Endothelial cell of umbilical vein (primary cell): Measurements from ENCODE around the gene MIA2. TPM values are rescaled to one million over a fixed set of nuclear protein-coding genes. Genes with fewer than 3 reads are reported as not detected.

Source experiments
- BruUV-seq: library from RNA; stranded (reverse); fragments of 400-500 nt; replicated peaks from 2 replicates; lab custom pipeline; 2021; lab: Mats Ljungman, UMichigan
- CTCF ChIA-PET: fragments of 300-600, 350-600 bp; sonication (Branson Sonifier 250); formaldehyde crosslinking; loops from one replicate; lab custom pipeline; 2021; ENCODE audit warnings: antibody characterized with exemption, inconsistent platforms; lab: Charles Lee
- POLR2A ChIA-PET: fragments of 300-600, 350-600 bp; sonication (Branson Sonifier 250); formaldehyde crosslinking; loops from one replicate; lab custom pipeline; 2021; ENCODE audit warnings: antibody characterized with exemption, inconsistent platforms; lab: Charles Lee
- DNase-seq: peaks from one replicate; pipeline ENCODE4 v3.0.0-alpha.2; 2011; ENCODE audit warnings: low read depth, low spot score
- FAIRE-seq: peaks from 2 replicates; lab custom pipeline; 2011; peaks lifted over from hg19 to GRCh38; lab: Jason Lieb, UNC
- H2AFZ ChIP-seq: 2 replicates; pipeline ENCODE4 v1.6.0; 2012; ENCODE audit warnings: low read depth, low read length, control low read depth, inconsistent platforms
- H3K27ac ChIP-seq: 2 replicates; pipeline ENCODE4 v1.5.1; 2011; ENCODE audit warnings: low read depth, mild to moderate bottlenecking, control low read depth, low read length, moderate library complexity; ENCODE audit not compliant: insufficient read depth
- H3K27me3 ChIP-seq, 2 experiments: 2 replicates each; pipeline versions ENCODE4 v1.6.0 to v1.6.1; 2011; ENCODE audit warnings: low read length in 2 of 2, mixed read lengths in 1 of 2; ENCODE audit not compliant: control insufficient read depth in 2 of 2, insufficient read depth in 2 of 2
- H3K36me3 ChIP-seq, 2 experiments: 2 replicates in 1 of 2; 3 replicates in 1 of 2; pipeline ENCODE4 v1.5.1; 2011; ENCODE audit warnings: low read length in 2 of 2, mild to moderate bottlenecking in 1 of 2, moderate library complexity in 1 of 2; ENCODE audit not compliant: control insufficient read depth in 2 of 2, insufficient read depth in 2 of 2; ENCODE audit errors: extremely low read depth in 1 of 2
- H3K4me1 ChIP-seq: 3 replicates; pipeline ENCODE4 v1.5.1; 2011; ENCODE audit warnings: mild to moderate bottlenecking, low read length; ENCODE audit not compliant: control insufficient read depth, insufficient read depth; ENCODE audit errors: extremely low read depth
- H3K4me2 ChIP-seq: 2 replicates; pipeline ENCODE4 v1.6.1; 2011; ENCODE audit warnings: low read length, control low read depth, mixed read lengths; ENCODE audit not compliant: insufficient read depth
- H3K4me3 ChIP-seq, 3 experiments: fragments of 200-600 bp in 1 of 3; sonication (generic), shearing (Covaris generic) in 1 of 3; replicated peaks in 1 of 3; 2 replicates each; pipeline ENCODE4 v1.5.1; 2011 to 2016; ENCODE audit warnings: control low read depth in 3 of 3, low read length in 3 of 3, mild to moderate bottlenecking in 2 of 3, inconsistent platforms in 1 of 3, low read depth in 1 of 3, moderate library complexity in 1 of 3; ENCODE audit not compliant: insufficient read depth in 1 of 3
- H3K79me2 ChIP-seq: 2 replicates; pipeline ENCODE4 v1.6.0; 2012; ENCODE audit warnings: low read length, inconsistent platforms; ENCODE audit not compliant: control insufficient read depth, insufficient read depth
- H3K9ac ChIP-seq: replicated peaks from 2 replicates; pipeline ENCODE3; 2011; ENCODE audit warnings: low read length, control low read depth; ENCODE audit not compliant: insufficient read depth; ENCODE audit errors: extremely low read depth
- H3K9me1 ChIP-seq: replicated peaks from 3 replicates; pipeline ENCODE4 v1.6.0; 2011; ENCODE audit warnings: mild to moderate bottlenecking, low read length; ENCODE audit not compliant: control insufficient read depth, insufficient read depth; ENCODE audit errors: extremely low read depth
- H3K9me3 ChIP-seq: replicated peaks from 2 replicates; pipeline ENCODE4 v1.5.1; 2012; ENCODE audit warnings: low read length, inconsistent platforms; ENCODE audit not compliant: control insufficient read depth, insufficient read depth
- H4K20me1 ChIP-seq: replicated peaks from 2 replicates; pipeline ENCODE3; 2011; ENCODE audit warnings: mild to moderate bottlenecking, low read length; ENCODE audit not compliant: control insufficient read depth, insufficient read depth; ENCODE audit errors: extremely low read depth
- CTCF ChIP-seq, 2 donors: IDR thresholded peaks; 1 replicate in 1 of 2; 2 replicates in 1 of 2; pipeline ENCODE4 v1.5.1; 2011; ENCODE audit warnings: low read length in 2 of 2, mild to moderate bottlenecking in 2 of 2, moderate library complexity in 2 of 2, control low read depth in 1 of 2, inconsistent platforms in 1 of 2, low read depth in 1 of 2; ENCODE audit not compliant: insufficient read depth in 1 of 2; ENCODE audit errors: extremely low read depth in 1 of 2
- EZH2 ChIP-seq: IDR thresholded peaks from 2 replicates; pipeline ENCODE4 v1.6.1; 2012; ENCODE audit warnings: borderline replicate concordance, low read depth, mild to moderate bottlenecking, moderate library complexity, low read length, inconsistent platforms; ENCODE audit not compliant: severe bottlenecking
- FOS ChIP-seq: IDR thresholded peaks from 2 replicates; pipeline ENCODE4 v1.6.1; 2011; ENCODE audit warnings: mild to moderate bottlenecking, low read length, moderate library complexity, borderline replicate concordance; ENCODE audit not compliant: insufficient read depth
- GATA2 ChIP-seq: IDR thresholded peaks from 2 replicates; pipeline ENCODE4 v1.7.0; 2011; ENCODE audit warnings: low read depth, mild to moderate bottlenecking, moderate library complexity, mixed read lengths, low read length; ENCODE audit not compliant: insufficient read length, insufficient read depth
- JUN ChIP-seq: IDR thresholded peaks from 2 replicates; pipeline ENCODE4 v1.6.1; 2011; ENCODE audit warnings: borderline replicate concordance, low read depth; ENCODE audit not compliant: insufficient read length, insufficient read depth
- MAX ChIP-seq: IDR thresholded peaks from 2 replicates; pipeline ENCODE4 v1.6.1; 2011; ENCODE audit not compliant: insufficient read depth, insufficient read length
- MYC ChIP-seq: IDR thresholded peaks from one replicate; pipeline ENCODE4 v1.6.1; 2011; ENCODE audit warnings: mild to moderate bottlenecking, low read depth, low read length
- POLR2A ChIP-seq: IDR thresholded peaks from 2 replicates; pipeline ENCODE4 v1.6.1; 2012; ENCODE audit warnings: low read depth, mild to moderate bottlenecking, control low read depth, low read length
- POLR2AphosphoS5 ChIP-seq: IDR thresholded peaks from 2 replicates; pipeline ENCODE4 v1.6.1; 2012; ENCODE audit warnings: low read depth, mild to moderate bottlenecking, control low read depth, low read length, moderate library complexity; ENCODE audit not compliant: insufficient read depth
- dilution Hi-C: fragments of 300-500 bp; cut with MboI; formaldehyde crosslinking; loops from one replicate; pipeline ENCODE4 v1.15.0; 2019; ENCODE audit warnings: low sequenced_read_pairs; ENCODE audit not compliant: extremely low pct_ligation_motif_present
- intact Hi-C: fragments of 100-400 bp; cut with micrococcal nuclease; formaldehyde crosslinking; loops from one replicate; pipeline ENCODE4 v1.10.0; 2022
- polyA plus RNA-seq, 4 experiments: library from polyadenylated mRNA; depleted of rRNA in 3 of 4; stranded (reverse) in 3 of 4; unstranded in 1 of 4; fragments of >200 nt; gene quantifications; 2 replicates each; pipeline versions ENCODE4 v1.2.1 to v1.2.3, GENCODE V29; 2011 to 2012; ENCODE audit warnings: missing spikeins in 1 of 4
- total RNA-seq: library from RNA; stranded (reverse); gene quantifications from 2 replicates; pipeline ENCODE4 v1.2.3, GENCODE V29; 2021

MIA2 gene
- total and polyA plus RNA-seq, 2 donors (not counting 3 experiments of a cell fraction or from before 2014, with no cell fraction given) = 9.4 to 14.9 TPM

GRCh38 chr14:39364509-39364908 lies 130.8 kb downstream of the MIA2 start:
- no peak overlapping the region for H3K4me3 ChIP-seq
- H4K20me1 ChIP-seq = no peaks in the 10 kb centered on the region
- no peaks in the 10 kb centered on the region for H3K36me3 ChIP-seq
- CTCF ChIA-PET = no interaction called here
- no peak overlapping the region for H3K9ac ChIP-seq
- no peak overlapping the region for H3K4me2 ChIP-seq
- no peak for DNase-seq
- H3K9me3 ChIP-seq = no peaks in the 10 kb centered on the region
- no peak overlapping the region for H2AFZ ChIP-seq
- no peaks in the 10 kb centered on the region for H3K27me3 ChIP-seq
- no peak overlapping the region for H3K27ac ChIP-seq
- POLR2A ChIA-PET = no interaction called here
- no peak for FAIRE-seq
- intact Hi-C loops = no loop called here
- no peak for TF ChIP-seq POLR2AphosphoS5
- TF ChIP-seq GATA2 = no peak
- TF ChIP-seq FOS = no peak
- TF ChIP-seq CTCF (IDR thresholded peaks at IDR 0.05; ENCODE audit: extremely low read depth in 1 of 2, insufficient read depth in 1 of 2, low read depth in 1 of 2, low read length in 2 of 2) = no peak
- TF ChIP-seq MAX = no peak
- no peak for TF ChIP-seq POLR2A
- no peak for TF ChIP-seq MYC
- TF ChIP-seq EZH2 = no peak
- no peak for TF ChIP-seq JUN
- no peaks in the 10 kb centered on the region for H3K79me2 ChIP-seq
- BruUV-seq = no TSS peak
- H3K4me1 ChIP-seq = no peaks in the 10 kb centered on the region
- dilution Hi-C loops = no loop called here
- H3K9me1 ChIP-seq = no peaks in the 10 kb centered on the region
